ENCODE data around the gene JAK2.

GRCh38 chr9:5002811-5003210, 17.7 kb downstream of the JAK2 start:
- TF ChIP-seq CTCF (IDR thresholded peaks at IDR 0.05; ENCODE audit: low read length): no peak
- no peak for TF ChIP-seq EZH2 (IDR thresholded peaks at IDR 0.05; ENCODE audit: borderline replicate concordance, low read length)

Data from OCI-LY1 (cell line).